ENCODE results near the gene STK32C. TPM values are rescaled to one million over a fixed set of nuclear protein-coding genes. Genes with fewer than 3 reads are reported as not detected.

STK32C gene
- total RNA-seq, 1 experiment from 2014 or later = 20.7 TPM

DNA sequence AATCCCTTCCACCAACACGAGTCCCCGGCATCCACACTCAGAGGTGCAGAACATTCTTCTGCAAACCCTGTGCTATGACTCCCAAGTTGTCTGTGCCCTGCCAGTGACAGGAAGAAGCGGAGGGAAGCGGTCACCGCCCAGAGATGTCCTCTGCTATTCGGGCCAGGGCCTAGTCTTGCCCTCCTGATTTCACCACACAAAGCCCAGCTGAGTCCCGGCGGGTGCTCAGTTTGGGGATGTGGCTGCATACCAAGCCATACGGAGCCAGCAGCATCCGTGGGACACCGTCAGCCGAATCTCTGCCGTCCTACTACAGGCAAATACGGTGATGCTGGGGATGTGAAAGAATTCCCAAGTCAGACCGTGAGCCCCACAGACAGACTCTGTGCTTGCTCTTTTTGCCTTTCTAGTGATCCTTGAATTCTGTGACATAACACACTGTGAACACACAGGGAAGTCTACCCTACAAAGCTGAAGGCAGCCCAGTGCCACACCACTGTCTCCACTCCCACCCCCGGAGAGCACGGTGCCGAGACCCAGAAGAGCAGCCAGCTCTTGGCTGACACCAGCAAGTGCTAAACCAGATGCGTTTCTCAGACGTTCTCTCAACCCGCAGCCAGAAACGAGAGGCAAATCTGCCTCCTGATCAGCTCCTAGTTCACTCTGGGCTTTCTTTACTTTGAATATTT is 2.0 kb downstream of the STK32C start:
- CTCF ChIA-PET = interaction anchor here (0.6 kb wide), 1 partner anchor 138 kb away, joined by 3 read pairs; no protein-coding TSS in a partner anchor
- no peak for DNase-seq (ENCODE audit: unreplicated experiment)
- no peaks in the 10 kb centered on the region for H3K4me1 Mint-ChIP-seq (ENCODE audit: insufficient read depth, unreplicated experiment)
- no TSS peak for BruUV-seq (replicated peaks)
- peaks cover 6% of the 10 kb centered on the region for H3K36me3 Mint-ChIP-seq (ENCODE audit: insufficient read depth, unreplicated experiment)
- no peak overlapping the region for H3K27ac Mint-ChIP-seq (ENCODE audit: low read depth, unreplicated experiment)
- H3K27me3 Mint-ChIP-seq (ENCODE audit: insufficient read depth, unreplicated experiment) = no peaks in the 10 kb centered on the region
- POLR2A ChIA-PET = no interaction called here
- TF ChIP-seq, protein P1, sequence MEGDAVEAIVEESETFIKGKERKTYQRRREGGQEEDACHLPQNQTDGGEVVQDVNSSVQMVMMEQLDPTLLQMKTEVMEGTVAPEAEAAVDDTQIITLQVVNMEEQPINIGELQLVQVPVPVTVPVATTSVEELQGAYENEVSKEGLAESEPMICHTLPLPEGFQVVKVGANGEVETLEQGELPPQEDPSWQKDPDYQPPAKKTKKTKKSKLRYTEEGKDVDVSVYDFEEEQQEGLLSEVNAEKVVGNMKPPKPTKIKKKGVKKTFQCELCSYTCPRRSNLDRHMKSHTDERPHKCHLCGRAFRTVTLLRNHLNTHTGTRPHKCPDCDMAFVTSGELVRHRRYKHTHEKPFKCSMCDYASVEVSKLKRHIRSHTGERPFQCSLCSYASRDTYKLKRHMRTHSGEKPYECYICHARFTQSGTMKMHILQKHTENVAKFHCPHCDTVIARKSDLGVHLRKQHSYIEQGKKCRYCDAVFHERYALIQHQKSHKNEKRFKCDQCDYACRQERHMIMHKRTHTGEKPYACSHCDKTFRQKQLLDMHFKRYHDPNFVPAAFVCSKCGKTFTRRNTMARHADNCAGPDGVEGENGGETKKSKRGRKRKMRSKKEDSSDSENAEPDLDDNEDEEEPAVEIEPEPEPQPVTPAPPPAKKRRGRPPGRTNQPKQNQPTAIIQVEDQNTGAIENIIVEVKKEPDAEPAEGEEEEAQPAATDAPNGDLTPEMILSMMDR (IDR thresholded peaks at IDR 0.05; ENCODE audit: unreplicated experiment) = no peak
- peak overlapping the region; percentile 7 for H3K4me3 Mint-ChIP-seq (ENCODE audit: unreplicated experiment)
- intact Hi-C loops (cut with micrococcal nuclease) = loop anchor here (5.0 kb wide), 1 partner anchor 47 kb away; no protein-coding TSS in a partner anchor
- H3K9me3 Mint-ChIP-seq (ENCODE audit: unreplicated experiment) = no peaks in the 10 kb centered on the region

DNA sequence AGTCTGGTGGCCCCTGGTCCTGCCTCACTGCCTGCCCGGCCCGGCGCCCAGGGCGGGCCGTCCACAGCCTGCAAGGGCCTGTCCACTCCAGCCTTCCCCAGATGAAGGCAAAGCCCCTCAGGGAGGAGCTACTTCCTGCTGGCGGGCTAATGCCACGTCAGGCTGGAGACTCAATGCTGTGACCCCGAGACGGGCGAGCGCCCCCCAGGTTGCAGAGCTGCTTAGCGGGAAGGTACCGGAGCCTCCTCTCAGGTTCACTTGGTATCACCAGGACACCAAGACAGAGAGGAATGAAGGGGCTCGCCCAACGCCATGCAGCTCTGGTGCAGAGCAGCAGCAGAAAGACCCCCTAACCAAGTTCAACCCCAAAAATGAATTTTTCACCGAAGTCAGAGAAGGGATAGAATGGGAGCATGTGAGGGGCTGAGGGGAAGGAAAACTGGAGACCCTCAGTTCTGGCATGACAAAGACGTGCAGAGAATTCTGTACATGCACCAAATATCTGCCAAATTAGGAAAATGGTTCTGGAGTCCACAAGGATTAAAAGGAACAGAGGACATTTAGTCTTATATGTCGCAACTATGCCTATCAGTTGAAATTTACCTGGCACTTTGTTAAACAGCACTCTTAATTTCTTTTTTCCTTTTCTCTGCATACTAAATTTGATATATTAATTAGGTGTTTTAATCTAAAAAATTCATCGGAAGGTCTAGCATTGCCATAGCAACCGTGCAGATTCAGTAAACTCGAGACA is 2.8 kb downstream of the STK32C start:
- H3K4me1 Mint-ChIP-seq (ENCODE audit: insufficient read depth, unreplicated experiment) = no peaks in the 10 kb centered on the region
- no peak overlapping the region for H3K27ac Mint-ChIP-seq (ENCODE audit: low read depth, unreplicated experiment)
- no peak overlapping the region for H3K4me3 Mint-ChIP-seq (ENCODE audit: unreplicated experiment)
- ChIA-PET POLR2A (interaction anchor here (1.0 kb wide), 1 partner anchor 17 kb away, joined by 3 read pairs; no protein-coding TSS in a partner anchor), CTCF (no interaction called here)
- TF ChIP-seq, protein P1 (IDR thresholded peaks at IDR 0.05; ENCODE audit: unreplicated experiment) = no peak
- intact Hi-C loops (cut with micrococcal nuclease) = loop anchor here (5.0 kb wide), 1 partner anchor 47 kb away; no protein-coding TSS in a partner anchor
- no peaks in the 10 kb centered on the region for H3K9me3 Mint-ChIP-seq (ENCODE audit: unreplicated experiment)
- peaks cover 6% of the 10 kb centered on the region for H3K36me3 Mint-ChIP-seq (ENCODE audit: insufficient read depth, unreplicated experiment)
- no peak for DNase-seq (ENCODE audit: unreplicated experiment)
- no TSS peak for BruUV-seq (replicated peaks)
- no peaks in the 10 kb centered on the region for H3K27me3 Mint-ChIP-seq (ENCODE audit: insufficient read depth, unreplicated experiment)

DNA sequence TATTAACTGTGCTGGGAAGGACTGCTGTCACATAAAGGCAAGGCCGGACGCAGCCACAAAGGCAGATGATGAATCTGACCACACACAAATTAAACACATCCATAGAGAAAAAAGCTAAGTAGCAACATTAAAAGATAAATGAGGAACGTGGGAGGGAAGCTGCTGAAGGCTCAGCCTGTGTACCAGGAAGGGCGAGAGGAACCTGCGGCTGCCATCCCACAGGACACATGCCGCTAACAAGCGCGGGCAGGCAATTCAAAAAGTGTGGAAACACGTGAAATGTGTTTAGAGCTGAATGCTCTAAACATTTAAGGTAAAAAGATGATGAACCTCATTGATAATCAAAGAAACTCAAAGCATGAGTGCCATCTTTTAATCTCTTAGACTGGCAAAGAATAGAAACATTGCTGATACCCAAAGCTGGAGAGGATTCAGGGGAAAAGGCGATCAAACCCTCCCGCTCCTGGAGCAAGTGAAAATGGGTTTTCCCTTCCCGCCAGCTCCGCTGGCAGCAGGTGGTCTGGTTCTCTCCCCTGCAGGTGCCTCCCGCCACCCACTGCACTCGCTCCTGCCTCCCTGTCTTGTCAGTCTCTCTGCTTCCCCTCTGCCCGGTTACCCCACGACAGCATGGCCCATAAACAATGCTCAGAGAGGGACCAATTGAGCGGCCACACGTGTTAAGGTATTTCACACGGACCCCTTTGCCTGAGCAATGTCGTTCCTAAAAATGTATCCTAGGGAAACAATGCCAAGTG is 4.2 kb downstream of the STK32C start:
- DNase-seq (ENCODE audit: unreplicated experiment) = no peak
- H3K4me3 Mint-ChIP-seq (ENCODE audit: unreplicated experiment) = no peak overlapping the region
- no peaks in the 10 kb centered on the region for H3K27me3 Mint-ChIP-seq (ENCODE audit: insufficient read depth, unreplicated experiment)
- H3K27ac Mint-ChIP-seq (ENCODE audit: low read depth, unreplicated experiment) = no peak overlapping the region
- H3K36me3 Mint-ChIP-seq (ENCODE audit: insufficient read depth, unreplicated experiment) = peaks cover 6% of the 10 kb centered on the region
- H3K9me3 Mint-ChIP-seq (ENCODE audit: unreplicated experiment) = no peaks in the 10 kb centered on the region
- CTCF ChIA-PET = interaction anchor here (0.7 kb wide), 1 partner anchor 1207 kb away, joined by 4 read pairs; no protein-coding TSS in a partner anchor
- intact Hi-C loops (cut with micrococcal nuclease) = no loop called here
- POLR2A ChIA-PET = no interaction called here
- TF ChIP-seq, protein P1 (IDR thresholded peaks at IDR 0.05; ENCODE audit: unreplicated experiment) = no peak
- H3K4me1 Mint-ChIP-seq (ENCODE audit: insufficient read depth, unreplicated experiment) = no peaks in the 10 kb centered on the region
- no TSS peak for BruUV-seq (replicated peaks)
